Right ventricle myocardium superior (tissue), 1 donor: Measurements from ENCODE around the gene NACA. TPM values are rescaled to one million over a fixed set of nuclear protein-coding genes. Genes with fewer than 3 reads are reported as not detected.

Source experiments
- total RNA-seq: library from RNA; stranded (reverse); fragmentation: NEBNext Ultra II Directional; extraction: Animal tissue kit (Norgen Biotek cat#: 25700); gene quantifications from one replicate; pipeline ENCODE4 v1.2.1, GENCODE V29; 2021
- donor health status: DM: no; HTN: yes; CAD: no; lungs with severe emphysema.

The NACA gene
- total RNA-seq, 1 donor from 2014 or later, result 449 TPM

Other genes starting within 250 kb of the NACA start
- 0.40 TPM for gene GLS2, start 237.1 kb downstream of the NACA start, total RNA-seq
- gene RBMS2, start 203.5 kb downstream of the NACA start, total RNA-seq, result 25.0 TPM
- 28.5 TPM for gene BAZ2A, start 95.0 kb downstream of the NACA start, total RNA-seq
- gene ATP5F1B, start 79.3 kb downstream of the NACA start, total RNA-seq, result 3,077 TPM
- 132 TPM for gene PTGES3, start 37.0 kb downstream of the NACA start, total RNA-seq
- gene PRIM1, start 27.0 kb upstream of the NACA start, total RNA-seq, result 3.6 TPM
- gene HSD17B6, start 38.0 kb upstream of the NACA start, total RNA-seq, result 0.51 TPM
- gene SDR9C7, start 209.1 kb upstream of the NACA start, total RNA-seq, result not detected
- 0.24 TPM for gene RDH16, start 232.3 kb upstream of the NACA start, total RNA-seq